AG09319 (cell line): ENCODE data around the gene FLACC1.
"Not testable (repeated sequence)": the region's sequence is repeated elsewhere in the genome, so short reads cannot be mapped to it uniquely, and the experiment has no call there.

Source experiments
- DNase-seq: peaks from one replicate; pipeline ENCODE4 v3.0.0-alpha.2; 2010; ENCODE audit warnings: low read depth; ENCODE audit errors: extremely low read depth
- TF ChIP-seq, protein P1 (sequence below): IDR thresholded peaks from 2 replicates; pipeline ENCODE4 v1.5.1; 2011; ENCODE audit warnings: low read depth, mild to moderate bottlenecking, inconsistent platforms, low read length, moderate library complexity

Gene FLACC1

GRCh38 chr2:201308914-201309313 is 48.2 kb downstream of the FLACC1 start:
- DNase-seq = no peak
- TF ChIP-seq, protein P1, sequence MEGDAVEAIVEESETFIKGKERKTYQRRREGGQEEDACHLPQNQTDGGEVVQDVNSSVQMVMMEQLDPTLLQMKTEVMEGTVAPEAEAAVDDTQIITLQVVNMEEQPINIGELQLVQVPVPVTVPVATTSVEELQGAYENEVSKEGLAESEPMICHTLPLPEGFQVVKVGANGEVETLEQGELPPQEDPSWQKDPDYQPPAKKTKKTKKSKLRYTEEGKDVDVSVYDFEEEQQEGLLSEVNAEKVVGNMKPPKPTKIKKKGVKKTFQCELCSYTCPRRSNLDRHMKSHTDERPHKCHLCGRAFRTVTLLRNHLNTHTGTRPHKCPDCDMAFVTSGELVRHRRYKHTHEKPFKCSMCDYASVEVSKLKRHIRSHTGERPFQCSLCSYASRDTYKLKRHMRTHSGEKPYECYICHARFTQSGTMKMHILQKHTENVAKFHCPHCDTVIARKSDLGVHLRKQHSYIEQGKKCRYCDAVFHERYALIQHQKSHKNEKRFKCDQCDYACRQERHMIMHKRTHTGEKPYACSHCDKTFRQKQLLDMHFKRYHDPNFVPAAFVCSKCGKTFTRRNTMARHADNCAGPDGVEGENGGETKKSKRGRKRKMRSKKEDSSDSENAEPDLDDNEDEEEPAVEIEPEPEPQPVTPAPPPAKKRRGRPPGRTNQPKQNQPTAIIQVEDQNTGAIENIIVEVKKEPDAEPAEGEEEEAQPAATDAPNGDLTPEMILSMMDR = no peak

DNA sequence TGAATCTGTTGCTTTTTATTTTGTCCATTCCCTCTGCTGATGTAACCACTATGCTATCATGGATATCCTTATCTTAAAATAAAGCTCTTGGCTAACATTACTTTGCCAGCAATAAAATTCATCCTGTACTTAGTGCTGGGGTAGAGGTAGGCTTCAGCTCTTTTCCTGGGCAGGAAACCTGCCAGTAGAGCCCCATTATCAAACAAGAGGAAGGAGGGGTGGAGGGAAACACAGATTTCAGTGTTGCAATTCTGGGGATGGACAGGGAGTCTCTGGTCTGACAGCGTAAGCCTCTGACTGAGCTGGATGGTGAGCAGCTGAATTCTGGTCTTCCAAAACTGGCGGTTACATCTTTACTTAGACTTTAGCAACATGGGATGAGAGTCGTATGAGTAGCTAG is 49.3 kb downstream of the FLACC1 start:
- TF ChIP-seq, protein P1 = no peak
- no peak for DNase-seq

DNA sequence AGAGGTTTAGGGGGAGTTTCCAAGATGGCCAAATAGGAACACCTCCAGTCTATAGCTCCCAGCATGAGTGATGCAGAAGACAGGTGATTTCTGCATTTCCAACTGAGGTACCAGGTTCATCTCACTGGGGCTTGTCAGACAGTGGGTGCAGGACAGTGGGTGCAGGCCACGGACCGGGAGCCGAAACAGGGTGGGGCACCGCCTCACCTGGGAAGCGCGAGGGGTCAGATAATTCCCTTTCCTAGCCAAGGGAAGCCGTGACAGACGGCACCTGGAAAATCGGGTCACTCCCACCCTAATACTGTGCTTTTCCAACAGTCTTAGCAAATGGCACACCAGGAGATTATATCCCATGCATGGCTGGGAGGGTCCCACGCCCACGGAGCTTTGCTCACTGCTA is 57.2 kb downstream of the FLACC1 start:
- DNase-seq = not testable (repeated sequence)

DNA sequence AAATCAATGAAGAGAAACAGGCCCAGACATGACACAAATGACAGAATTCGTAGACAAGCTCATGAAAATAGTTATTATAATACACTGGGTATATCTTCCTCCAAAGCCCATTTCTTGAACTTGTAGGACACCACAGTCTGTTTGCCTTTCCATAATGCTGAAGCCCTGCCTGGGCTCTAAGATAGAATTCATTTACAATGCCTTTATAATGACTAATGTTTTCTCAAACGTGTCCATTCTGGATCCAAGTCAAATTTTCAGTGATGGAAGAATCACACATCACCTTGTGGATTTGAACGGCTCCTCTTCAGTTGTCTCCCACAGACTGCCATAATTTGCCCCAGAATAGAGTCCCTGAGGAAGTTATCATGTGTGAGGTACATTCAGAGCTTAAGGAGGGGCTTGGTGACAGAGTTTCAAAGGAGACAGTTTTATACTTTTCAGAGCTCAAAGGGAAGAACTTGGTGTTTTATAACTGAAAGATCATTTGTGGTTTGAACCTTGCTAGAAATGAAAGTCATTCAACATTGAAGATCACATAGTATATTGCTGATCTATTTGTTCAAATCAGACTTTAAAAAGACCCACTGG is 58.6 kb downstream of the FLACC1 start:
- TF ChIP-seq, protein P1 = no peak
- DNase-seq = no peak

GRCh38 chr2:201290457-201291148 is 66.5 kb downstream of the FLACC1 start:
- DNase-seq = not testable (repeated sequence)

GRCh38 chr2:201285499-201285898 is 71.6 kb downstream of the FLACC1 start:
- TF ChIP-seq, protein P1 = no peak
- DNase-seq = no peak

- TF ChIP-seq, protein P1 = no peak
- DNase-seq = no peak
These were observed 76.7 kb downstream of the FLACC1 start for GRCh38 chr2:201280191-201281040.

DNA sequence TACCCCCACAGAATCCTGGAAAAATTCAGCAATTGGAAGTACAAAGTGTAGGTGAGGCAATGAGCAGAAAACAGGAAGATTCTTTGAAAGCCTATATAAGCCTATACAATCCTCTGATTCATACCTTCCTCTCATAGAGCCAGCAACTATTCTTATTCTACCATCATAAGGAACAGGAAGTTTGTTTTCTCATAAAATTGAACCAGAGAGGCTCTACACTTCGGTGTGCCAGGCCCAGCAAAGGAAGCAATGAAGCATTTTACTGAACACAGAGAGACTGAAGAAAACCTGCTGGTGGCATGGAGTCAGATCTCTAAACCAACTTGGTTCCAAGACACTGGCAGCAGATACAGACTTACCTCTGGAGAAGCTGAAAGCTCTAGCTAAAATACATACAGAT is 78.1 kb downstream of the FLACC1 start:
- TF ChIP-seq, protein P1 = no peak
- no peak for DNase-seq
